ENCODE data around the gene SYTL3.

SYTL3 gene

DNA sequence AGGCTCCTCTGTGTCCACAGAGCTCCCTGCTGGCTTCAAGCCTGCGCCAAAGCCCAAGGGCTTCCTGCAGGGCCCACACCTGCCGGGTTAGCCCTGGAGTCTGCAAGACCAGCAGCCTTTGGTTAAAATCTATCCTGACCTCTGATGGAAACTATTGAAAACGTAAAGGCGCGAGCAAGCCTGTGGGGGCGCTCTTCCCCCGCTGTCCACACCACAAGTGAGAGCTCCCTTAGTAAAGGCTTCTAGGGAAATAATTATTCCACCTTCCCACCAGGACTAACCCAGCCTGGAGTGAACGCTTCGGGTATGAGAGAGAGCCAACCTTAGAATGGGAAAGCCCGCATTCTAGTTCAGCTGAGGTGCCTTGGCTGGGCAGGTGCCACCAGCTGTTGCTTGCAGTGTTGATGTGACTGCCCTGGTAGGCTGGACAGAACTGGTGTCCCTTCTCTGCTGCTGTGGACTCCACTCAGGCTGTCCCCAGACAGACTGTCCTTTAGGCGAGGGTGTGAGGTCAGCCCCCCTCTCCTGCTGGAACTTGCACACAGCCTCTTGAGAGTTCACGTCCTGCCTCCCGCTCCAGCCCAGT, 68.7 kb downstream of the SYTL3 start:
- no peak for DNase-seq (ENCODE audit: low read depth in 3 of 3)

DNA sequence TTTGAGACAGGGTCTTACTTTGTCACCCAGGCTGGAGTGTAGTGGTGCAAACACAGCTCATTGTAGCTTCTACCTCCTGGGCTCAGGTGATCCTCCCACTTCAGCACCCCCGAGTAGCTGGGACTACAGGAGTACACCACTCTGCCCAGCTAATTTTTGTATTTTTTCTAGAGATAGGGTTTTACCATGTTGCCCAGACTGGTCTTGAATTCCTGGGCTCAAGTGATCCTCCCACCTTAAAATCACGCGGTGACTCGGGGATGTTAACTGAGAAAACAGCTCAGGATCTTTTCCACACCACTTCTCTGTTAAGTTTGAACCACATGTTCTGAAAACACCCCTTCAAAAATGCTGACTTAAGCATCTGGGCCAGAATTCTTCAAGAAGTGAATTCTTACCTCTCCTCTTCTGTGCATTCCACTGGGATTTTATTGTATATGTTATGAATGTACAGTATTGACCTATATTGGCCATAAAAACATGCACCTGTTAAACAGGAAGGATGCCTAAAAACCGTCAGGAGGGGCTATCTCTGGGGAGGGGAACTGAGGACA, 72.4 kb downstream of the SYTL3 start:
- no peak for DNase-seq (ENCODE audit: low read depth in 3 of 3)

DNA sequence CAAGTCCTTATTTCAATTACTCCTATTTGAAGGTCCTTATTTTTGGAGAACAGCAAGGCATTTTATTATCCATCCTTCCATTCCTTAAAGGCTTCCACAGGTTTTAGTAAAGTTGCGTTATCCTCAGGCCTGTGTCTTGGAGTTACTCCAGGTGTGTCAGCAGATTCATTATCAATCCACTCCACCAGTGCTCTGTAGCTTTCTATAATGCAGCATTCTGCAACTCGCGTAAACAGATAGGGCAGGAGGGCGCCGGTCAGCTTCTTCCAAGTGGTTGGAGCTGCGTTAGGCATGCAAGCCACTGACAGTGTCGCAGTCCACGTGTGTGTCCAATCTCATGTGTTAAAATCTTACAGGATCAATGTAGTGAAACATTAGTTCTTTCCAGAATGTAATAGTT, 75.8 kb downstream of the SYTL3 start:
- no peak for DNase-seq (ENCODE audit: low read depth in 3 of 3)

DNA sequence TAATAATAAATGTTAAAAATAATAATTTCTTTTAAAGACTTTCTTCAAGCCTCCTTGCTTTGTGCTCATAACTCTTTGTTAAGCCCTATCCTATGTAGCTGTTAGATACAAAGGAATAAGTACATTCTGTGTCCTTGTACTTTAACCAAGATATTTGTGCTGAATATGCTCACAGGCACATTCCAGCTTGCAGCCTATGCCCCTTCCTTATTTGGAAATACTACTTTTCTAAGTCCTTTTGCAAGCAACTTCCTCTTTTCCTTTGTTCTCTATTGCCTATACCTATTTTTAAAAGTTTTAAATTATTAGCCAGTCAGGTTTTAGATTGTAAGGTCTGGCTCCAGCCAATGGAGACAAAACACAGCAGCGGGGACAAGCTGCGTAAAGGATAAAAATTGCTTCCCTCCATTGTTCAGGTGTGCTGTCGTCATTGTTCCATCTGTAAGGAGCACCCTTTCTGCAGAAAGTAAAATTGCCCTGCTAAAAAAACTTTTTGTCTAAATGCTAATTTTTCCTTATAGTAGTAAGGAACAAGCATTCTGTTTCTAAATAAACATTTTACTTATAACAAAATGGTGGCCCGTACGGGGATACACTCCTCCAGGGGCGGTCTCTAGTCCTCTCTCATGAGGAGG, 80.2 kb downstream of the SYTL3 start:
- DNase-seq (ENCODE audit: low read depth in 3 of 3): no peak

DNA sequence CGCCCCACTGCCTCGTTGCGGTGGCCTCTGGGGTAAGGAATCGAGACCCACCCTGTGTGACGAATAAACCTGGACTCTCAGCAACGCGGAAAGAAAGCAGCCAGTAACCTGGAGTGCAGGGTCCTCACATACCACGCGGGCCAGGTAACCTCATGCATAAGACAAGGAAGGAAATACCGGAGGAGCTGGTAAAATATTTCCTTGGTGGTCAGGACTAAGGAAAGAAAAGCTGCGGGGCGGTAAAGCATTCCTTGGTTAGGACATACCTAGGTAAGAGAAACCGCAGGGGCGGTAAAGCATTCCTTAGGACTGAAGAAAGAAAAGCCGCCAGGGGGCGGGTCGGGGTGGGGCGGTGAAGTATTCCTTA, 80.7 kb downstream of the SYTL3 start:
- no peak for DNase-seq (ENCODE audit: low read depth in 3 of 3)

DNA sequence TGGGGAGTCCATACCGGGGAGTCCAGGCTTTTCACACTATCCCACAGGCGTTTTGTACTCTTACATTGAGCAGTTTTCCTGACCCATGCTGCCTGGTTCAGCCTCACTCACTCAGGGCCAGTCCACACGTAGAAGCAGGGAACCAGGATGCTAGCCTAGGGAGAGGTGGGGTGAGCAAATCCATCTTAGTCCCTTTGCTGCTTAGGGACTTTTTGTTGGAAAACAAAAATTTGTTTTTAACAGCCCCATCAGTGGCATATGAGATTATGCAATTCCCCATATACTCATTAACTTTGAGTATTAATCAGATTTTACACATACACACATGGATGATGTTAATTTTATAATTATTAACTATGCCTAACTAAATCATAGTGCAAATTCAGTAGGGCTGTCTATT, 85.2 kb downstream of the SYTL3 start:
- no peak for DNase-seq (ENCODE audit: low read depth in 3 of 3)

DNA sequence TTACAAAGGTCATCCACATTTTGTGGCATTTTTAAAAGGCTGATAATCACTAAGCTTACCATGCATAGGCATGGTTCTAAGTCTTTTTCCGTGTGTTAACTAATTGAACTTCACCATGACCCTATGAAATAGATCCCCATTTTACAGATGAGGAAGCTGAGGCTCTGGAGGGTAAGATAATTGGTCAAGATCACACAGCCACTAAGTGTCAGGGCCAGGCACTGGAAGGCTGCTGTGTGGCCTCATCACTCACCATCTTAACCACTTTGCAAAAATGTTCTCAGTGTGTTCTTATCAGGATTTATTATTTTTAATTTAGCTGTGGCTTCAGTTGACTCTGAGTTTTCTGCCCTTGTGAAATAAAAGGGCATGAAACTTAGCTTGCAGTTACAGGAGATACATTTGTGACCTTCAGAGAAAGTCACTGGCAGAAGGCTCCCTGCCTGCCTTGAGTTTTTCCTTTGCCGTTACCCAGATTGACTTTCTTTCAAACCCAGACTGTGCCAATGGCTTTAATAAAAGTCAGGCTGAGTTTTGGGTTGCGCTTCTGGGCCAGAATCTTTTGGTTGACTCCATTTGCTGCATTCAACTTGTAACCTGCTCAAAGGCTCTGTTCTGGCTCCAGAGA, 87.3 kb downstream of the SYTL3 start:
- DNase-seq (ENCODE audit: low read depth in 3 of 3): no peak

DNA sequence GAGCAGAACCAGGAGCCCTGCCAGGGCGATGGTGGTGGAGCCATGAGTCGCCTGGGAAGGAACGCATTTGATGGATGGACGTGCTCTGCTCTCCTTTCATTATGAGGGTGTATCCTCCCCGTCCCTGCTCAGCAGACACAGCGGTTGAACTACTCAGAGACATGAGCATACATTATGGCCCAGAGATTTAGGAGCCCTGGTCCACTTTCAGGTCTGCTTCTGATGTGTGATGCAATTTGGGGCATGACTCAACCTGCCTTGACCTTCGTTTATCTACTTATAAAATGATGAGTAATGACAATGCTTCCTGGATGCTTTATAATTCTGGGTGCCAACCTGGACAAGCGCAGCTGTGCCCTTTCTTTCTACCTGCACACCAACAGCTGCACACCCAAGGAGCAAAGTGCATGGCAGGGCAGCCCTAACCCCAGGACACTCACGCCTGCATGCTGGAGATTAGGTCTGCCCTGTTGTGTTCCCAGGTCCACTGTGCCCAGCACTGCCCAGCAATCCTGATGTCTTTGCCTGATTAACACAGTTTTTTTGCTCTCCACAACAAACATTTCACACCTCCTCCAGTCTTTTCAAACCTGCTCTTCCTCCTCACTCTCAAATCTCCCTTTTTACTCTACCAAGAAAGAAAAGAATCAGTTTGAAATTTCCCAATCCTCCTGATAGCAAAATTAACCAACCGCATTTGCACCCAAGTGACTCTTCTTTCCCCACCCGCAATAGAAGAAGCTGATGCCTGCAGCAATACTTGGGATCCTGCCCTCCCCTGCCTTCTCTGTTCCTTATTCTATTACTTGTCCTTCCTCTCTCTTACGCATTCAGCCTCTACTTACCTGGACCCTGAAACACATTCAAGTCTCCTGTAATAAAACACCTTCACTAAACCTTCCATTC, 88.1 kb downstream of the SYTL3 start:
- no peak for DNase-seq (ENCODE audit: low read depth in 3 of 3)

DNA sequence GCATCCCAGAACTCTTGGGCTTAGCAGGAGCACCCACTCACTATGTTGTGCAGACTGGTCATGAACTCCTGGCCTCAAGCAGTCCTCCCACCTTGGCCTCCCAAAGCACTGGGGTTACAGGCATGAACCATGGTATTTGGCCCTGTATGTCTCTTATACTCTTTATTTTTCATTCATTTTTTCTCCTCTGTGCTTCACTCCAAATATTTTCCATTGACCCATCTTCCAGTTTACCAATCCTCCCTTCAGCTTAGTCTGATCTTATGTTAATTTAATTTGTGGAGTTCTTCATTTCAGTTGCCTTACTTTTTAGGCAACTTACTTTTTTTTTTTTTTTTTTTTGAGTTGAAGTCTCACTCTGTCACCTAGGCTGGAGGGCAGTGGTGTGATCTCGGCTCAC, 89.8 kb downstream of the SYTL3 start:
- DNase-seq (ENCODE audit: low read depth in 3 of 3): no peak

DNA sequence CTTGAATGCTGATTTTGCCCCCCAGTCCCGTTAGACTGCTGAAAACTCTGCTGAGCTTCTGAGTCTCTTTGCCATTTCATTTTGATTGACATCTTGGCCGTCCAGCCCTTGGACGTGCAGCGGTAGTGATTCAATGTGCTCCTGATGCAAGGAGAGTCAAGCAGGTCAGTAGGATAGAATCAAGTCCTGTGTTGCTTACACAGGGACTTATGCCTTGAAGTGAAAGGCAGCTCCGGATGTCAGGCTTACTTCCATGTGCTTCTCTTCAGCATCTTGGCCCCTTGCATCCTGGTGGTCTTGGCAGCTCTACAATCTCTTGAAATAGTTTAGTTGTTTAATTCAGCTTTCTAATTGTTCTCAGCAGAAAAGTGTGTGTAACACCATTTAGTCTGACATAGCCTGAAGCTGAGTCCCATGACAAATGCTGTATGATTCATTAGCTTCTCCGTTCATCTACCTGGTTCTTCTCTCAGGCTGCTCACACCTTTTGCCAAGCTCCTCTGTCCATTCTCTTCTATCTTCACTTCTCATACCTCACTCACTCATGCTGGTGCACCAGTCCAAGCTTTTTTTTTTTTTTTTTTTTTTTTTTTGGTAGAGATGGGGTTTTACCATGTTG, 93.3 kb downstream of the SYTL3 start:
- DNase-seq (ENCODE audit: low read depth in 3 of 3): no peak

DNA sequence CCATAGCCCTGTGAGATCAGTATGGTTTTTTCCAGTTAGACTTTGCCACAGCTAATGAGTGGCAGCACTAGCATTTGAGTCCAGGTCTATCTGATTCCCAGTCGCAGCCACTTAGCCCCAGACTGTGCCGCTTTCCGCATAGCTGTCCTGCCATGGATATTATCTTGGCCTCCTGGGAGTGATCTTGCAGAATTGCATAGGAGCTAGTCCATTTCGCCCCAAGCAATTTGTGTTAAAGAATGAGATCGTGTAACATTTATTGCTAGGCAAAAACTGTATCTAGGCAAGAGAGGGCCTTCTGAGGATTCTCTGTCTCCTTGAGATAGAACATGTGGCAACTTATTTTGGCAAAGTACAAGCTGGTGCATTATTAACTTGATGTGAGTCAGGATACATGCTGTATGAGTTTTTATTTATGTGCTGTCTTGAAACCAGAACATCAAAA, 95.2 kb downstream of the SYTL3 start:
- no peak for DNase-seq (ENCODE audit: low read depth in 3 of 3)

DNA sequence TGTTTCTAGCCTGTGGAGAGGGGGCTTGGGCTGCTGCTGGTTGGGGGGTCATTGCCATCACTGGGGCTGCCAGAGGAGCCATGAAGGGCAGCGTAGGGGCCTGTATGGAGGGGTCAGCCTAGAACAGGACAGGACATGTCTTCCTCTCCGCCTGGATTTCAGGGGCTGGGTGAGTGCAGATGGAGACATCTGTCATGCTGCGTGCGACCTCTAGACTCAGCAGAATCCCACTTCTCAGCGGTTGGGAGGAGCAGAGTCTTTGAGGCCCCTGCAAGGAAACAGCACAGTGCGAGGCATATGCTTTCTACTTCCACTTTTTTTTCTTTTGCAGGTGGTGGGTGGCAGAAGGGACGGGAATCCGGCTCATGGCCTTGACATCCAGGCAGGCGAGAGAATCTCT, 101.4 kb downstream of the SYTL3 start:
- DNase-seq (ENCODE audit: low read depth in 3 of 3): no peak

DNA sequence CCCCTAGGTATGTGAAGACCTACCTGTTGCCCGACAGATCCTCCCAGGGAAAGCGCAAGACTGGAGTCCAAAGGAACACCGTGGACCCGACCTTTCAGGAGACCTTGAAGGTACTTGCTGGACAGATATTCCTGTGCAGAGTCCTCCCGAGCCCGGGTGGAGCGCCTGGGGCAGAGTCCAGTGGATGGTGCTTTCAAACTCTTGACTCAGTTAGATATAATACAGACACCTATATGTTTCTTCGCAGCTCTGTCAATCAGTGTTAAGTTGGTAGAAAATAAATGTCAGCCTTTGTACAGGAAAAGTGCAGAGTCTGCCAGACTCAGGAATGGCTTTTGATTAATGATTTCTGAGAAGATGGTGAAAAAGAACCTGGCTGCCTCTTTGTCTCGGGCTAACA, 102.1 kb downstream of the SYTL3 start:
- no peak for DNase-seq (ENCODE audit: low read depth in 3 of 3)

DNA sequence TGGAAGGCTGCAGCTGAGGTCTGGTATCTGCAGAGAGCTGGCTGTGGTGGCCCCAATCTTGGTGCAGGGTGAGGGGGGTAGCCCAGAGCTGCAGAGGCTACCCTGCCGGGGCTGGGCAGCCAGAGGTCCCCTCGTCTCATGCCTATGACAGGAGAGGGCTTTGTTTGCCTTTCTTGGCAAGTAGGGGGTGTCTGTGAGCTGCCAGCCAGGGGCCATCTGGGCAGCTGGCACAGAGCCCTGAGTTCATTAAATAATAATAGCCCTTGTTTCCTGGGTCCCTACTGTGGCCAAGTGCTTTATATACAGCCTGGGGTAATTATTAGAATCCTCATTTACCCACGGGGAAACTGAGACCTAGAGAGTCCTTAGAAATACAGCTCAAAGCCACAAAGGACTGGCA, 102.8 kb downstream of the SYTL3 start:
- DNase-seq (ENCODE audit: low read depth in 3 of 3): no peak

DNA sequence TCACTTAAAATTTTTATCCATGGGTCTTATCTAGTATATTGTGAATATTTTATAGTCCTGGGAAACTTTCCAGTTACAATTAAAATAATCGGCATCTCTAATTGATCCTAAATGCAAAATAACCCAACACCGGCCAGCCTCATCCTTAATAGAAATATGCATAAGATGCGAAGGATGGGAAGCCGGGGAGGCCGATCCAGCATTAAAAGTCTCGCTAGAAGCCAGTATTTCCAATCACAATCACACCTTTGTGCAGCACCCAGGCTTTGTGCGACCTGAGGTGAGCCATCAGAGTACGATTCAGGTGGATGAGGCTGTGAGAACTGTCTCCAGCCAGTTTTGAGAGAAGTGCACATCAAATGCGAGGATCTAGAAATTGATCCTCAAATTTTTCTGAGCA, 104.0 kb downstream of the SYTL3 start:
- DNase-seq (ENCODE audit: low read depth in 3 of 3): no peak

DNA sequence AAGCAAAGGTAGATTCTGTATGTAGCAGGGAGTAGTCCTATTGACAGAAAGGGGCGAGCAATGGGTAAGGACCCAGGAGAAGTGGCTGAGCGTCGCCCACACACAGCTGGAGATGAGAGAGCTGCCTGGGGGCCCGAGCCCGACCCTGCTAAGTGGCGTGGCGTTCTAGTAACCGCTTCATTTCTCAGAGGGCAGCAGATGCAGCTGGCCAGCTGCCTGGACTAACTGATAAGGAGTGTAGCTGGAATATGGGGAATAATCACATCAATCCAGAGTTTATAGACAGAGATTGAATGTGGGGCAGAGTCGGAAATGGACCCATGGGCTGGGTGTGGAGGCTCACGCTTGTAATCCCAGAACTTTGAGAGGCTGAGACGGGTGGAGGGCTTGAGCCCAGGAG, 104.9 kb downstream of the SYTL3 start:
- no peak for DNase-seq (ENCODE audit: low read depth in 3 of 3)

DNA sequence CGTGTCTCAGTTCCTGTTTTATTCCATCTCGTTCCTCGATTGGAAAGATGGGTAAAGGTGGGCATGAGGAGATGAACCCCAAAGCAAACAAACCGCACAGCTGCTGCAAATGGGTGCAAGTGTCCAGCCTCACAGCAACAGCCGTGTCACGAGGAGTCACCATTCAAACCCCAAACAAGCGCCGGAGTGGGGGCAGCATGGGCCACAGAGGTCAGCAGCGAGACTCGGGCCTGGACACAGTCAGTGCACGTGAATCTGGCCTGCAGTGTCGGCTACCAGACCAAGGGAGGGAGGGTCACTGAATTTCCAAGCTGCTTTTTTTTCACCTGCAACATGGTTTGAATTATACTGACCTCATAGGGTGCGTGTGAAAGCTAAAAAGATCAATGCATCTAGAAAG, 105.8 kb downstream of the SYTL3 start:
- DNase-seq (ENCODE audit: low read depth in 3 of 3): no peak

DNA sequence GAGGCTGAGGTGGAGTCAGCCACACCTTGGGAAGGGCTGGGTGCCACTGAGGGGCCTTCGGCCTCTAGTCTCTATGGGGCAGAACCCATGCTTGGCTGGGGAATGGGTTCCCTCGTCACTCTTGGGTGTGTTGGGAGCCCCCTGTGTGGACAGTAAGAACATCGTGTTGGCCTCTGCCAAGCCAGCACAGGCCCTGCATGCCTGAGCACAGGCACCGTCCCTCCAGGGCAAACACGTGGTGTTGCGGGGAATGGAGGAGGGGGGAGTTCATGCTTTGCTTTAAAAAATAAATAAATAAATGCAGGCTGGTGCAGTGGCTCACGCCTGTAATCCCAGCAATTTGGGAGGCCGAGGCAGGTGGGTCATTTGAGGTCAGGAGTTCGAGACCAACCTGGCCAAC, 106.3 kb downstream of the SYTL3 start:
- DNase-seq (ENCODE audit: low read depth in 3 of 3): no peak

DNA sequence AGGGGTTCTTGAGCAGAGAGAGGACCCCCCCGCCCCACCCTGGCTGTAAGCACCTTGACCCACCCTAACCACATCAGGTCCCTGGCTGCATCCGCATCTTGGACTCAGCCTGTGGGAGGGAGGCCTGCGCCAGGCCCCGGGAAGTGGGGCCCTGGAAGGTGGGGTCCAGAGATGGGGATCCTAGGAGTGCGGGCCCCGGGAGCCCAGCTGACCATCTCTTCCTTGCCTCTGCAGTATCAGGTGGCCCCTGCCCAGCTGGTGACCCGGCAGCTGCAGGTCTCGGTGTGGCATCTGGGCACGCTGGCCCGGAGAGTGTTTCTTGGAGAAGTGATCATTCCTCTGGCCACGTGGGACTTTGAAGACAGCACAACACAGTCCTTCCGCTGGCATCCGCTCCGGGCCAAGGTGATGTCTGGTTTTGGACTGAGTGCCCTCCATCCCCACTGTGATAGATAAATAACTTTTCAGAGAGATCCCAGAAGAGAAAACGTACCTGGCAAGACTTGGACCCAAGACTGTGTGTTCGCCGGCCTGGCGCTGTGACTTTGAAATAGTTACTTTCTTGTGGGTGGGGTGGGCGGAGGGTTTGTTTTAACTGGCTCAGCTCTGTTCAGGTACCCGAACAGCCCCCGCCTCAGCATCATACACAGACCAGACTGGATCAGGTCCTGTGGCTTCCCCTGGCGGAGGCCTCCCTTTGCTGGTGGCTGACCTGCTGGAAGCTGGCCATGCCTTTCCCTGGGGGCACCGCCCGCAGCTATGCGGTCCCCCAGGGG, 107.3 kb downstream of the SYTL3 start:
- no peak for DNase-seq (ENCODE audit: low read depth in 3 of 3)

DNA sequence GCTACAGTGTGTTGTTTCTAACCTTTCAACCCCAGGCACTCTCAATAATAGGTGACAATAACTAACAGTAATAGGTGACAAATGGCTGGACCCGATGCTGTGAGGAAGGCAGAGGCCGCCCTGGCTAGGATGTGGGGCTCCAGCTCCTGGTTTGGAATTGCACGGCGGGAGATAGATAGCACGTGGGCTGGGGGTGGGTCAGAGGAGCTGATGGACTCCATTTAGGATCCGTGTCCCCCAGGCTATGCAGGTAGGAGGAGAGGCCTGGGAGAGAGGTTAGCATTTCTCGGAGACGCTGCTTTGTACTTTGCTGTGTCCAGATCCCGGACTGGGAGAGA, 107.9 kb downstream of the SYTL3 start:
- no peak for DNase-seq (ENCODE audit: low read depth in 3 of 3)

DNA sequence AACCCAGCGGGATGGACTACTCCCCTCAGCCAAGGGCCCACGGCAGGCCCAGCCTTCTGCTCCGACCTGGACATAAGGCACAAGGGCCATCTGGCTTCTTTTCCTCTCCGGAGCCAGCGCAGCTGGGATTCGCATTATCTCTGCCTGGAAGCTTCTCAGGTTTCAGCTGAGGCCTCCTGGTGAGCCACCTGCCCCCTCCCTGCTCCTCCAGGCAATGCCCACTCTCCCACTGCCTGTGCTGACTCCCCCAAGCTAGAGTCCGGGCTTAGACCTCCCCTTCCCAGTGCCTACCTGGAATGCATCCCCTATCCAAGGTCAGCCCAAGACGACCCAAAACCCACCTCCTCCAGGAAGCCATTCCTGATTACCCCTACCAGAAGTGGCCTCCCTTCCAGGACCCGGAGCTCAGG, 108.6 kb downstream of the SYTL3 start:
- DNase-seq (ENCODE audit: low read depth in 3 of 3): no peak
